COLO829 (cell line): ENCODE results near the gene CEP170B.
"Not testable (repeated sequence)": the region's sequence is repeated elsewhere in the genome, so short reads cannot be mapped to it uniquely, and the experiment has no call there.

Source experiments
- DNase-seq: peaks from one replicate; pipeline ENCODE4 v3.0.0; 2012; ENCODE audit warnings: low spot score

The CEP170B gene

GRCh38 chr14:104879201-104879982 is 14.3 kb downstream of the CEP170B start:
- no peak for DNase-seq

DNA sequence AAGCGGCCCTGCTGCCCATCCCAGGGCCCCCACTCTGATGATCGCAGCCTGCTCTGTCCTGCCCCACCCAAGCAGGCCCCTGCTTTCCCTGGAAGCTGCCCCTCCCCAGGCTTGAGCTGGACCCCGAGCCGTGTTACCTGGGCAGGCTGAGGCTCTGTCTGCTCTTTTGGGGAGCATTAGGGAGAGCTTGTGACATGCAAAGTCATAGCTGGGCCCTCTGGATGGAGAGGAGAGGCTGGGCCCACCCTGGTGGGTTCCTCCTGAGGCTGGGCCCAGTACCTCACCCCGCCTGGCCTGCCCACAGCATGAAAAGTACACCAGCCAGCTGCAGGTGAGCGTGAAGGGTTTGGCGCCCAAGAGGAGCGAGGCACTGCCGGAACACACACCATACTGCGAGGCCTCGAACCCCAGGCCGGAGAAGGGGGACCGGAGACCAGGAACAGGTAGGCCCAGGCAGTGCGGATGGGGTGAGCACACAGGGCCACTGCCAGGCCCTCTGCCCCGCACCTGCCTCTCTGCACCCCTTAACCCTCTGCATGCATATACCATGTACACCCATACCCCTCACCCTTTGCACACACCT is 15.0 kb downstream of the CEP170B start:
- DNase-seq: no peak

DNA sequence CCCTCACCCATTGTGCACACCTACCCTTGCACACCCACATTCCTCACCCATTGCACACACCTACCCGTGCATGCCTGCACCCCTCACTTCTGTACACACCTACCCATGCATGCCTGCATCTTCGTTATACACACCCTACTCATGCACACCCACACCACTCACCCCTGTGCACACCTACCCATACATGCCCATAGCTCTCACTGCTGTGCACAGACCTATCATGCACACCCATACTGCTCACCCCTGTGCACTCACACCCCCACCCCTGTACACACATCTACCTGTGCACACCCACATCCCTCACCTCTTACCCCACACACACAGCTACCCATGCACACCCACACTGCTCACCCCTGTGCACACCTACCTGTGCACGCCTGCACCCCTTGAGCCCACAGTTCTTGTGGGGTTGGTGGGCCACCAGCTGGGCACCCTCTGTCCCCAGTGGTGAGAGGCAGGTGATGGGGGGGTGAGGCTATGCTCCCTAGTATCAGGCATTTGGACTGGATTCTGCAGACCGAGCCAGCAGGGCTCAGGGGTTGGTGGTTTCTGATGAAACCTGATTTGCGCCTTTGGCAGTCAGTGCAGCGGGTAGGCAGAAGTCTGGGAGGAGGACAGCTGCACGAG is 15.6 kb downstream of the CEP170B start:
- no peak for DNase-seq

- no peak for DNase-seq
Observed at GRCh38 chr14:104881369-104881979, 16.4 kb downstream of the CEP170B start.

DNA sequence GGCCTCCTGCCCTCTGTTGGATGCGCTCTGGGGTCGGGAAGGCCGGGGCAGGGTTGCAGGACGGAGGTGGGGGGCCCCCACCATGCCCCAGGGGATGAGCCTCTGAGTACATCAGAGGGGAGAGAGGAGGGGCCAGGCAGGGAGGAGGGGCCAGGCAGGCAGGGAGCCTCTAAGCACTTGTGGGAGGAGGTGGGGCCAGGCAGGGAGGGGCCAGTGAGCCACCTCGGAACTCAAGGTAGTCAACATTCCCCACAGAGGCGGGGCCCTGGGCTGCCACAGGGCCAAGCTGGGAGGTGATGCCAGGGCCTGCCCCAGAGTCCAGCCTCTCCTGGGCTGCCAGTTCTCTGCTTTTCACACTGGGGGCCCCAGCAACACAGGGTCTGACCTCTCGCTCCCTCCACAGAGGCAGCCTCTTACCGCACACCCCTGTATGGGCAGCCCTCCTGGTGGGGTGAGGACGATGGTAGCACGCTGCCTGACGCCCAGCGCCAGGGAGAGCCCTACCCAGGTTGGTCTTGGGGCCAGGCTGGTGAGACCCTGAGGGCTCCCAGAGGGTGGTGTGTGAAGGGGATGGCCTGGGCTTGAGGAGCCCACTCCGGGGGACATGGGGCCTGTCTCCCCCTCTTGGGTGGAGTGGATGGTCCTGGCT is 17.4 kb downstream of the CEP170B start:
- no peak for DNase-seq

- DNase-seq: no peak
Observed at GRCh38 chr14:104882991-104883660, 18.1 kb downstream of the CEP170B start.

GRCh38 chr14:104883681-104884361 is 18.8 kb downstream of the CEP170B start:
- no peak for DNase-seq

DNA sequence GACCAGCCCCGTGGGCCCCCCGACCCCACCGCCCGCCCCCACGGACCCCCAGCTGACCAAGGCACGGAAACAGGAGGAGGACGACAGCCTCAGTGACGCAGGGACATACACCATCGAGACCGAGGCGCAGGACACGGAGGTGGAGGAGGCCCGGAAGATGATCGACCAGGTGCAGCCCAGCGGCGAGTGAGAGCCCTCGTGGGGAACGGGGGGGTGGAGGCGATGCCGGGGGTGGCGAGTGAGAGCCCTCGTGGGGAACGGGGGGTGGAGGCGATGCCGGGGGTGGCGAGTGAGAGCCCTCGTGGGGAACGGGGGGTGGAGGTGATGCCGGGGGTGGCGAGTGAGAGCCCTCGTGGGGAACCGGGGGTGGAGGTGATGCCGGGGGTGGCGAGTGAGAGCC is 19.3 kb downstream of the CEP170B start:
- DNase-seq: not testable (repeated sequence)

DNA sequence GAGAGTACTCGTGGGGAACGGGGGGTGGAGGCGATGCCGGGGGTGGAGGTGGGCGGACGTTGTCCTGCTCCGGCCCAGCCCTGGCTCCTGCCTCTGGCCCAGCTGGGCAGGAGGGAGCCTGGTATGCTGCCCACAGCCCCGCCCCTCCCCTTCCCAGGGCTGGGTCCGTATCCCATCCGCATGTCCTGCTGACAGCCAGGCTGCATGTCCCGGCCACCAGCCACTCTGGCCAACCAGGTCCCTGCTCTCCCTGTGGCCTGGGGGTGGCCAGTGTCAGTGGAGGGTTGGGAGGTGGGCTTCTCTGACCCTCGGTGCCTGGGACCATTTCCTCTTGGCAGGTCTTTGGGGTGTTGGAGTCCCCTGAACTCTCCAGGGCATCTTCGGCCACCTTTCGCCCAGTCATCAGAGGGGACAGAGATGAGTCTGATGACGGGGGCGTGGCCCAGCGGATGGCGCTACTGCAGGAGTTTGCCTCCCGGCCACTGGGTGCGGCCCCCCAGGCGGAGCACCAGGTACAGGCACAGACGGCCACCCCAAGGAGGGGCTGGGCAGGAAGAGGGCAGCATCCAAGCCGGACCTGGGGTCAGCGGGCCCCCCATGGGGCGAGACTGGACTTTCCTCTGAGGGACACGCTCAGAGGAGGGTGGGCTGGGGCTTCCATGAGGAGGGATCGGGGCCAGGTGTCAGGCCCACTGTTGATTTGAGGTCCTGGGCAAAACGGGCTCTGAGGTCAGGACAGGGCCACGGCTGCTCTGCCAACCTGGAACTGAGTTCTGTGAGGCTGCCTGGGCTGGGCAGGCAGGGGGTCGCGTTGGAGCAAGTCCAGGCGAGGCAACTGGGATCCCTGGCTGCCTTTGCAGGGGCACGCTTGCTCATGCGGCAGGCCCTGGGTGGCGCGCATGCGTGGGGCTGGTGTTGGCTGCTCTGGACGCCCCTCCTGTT is 20.2 kb downstream of the CEP170B start:
- no peak for DNase-seq

- no peak for DNase-seq
Observed at GRCh38 chr14:104885973-104886689, 21.1 kb downstream of the CEP170B start.

DNA sequence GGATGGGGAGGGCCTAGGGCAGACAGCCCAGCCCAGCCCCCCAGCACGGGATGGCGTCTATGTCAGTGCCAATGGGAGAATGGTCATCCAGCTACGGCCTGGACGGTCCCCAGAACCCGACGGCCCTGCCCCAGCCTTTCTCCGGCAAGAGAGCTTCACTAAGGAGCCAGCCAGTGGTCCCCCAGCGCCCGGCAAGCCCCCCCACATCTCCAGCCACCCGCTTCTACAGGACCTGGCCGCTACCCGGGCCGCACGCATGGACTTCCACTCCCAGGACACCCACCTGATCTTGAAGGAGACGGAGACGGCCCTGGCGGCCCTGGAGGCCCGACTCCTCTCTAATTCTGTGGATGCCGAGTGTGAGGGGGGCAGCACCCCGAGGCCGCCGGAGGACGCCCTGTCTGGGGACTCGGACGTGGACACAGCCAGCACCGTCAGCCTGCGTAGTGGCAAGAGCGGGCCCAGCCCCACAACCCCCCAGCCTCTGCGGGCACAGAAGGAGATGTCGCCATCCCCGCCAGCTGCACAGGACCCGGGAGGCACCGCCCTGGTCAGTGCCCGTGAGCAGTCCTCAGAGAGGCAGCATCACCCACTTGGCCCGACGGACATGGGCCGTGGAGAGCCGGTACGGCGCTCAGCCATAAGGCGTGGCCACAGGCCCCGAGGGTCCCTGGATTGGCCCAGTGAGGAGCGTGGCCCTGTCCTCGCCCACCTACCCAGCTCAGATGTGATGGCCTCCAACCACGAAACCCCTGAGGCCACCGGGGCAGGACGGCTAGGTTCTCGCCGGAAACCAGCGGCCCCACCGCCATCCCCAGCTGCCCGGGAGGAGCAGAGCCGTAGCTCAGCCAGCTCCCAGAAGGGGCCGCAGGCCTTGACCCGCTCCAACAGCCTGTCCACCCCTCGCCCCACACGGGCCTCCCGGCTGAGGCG is 21.9 kb downstream of the CEP170B start:
- DNase-seq: no peak

DNA sequence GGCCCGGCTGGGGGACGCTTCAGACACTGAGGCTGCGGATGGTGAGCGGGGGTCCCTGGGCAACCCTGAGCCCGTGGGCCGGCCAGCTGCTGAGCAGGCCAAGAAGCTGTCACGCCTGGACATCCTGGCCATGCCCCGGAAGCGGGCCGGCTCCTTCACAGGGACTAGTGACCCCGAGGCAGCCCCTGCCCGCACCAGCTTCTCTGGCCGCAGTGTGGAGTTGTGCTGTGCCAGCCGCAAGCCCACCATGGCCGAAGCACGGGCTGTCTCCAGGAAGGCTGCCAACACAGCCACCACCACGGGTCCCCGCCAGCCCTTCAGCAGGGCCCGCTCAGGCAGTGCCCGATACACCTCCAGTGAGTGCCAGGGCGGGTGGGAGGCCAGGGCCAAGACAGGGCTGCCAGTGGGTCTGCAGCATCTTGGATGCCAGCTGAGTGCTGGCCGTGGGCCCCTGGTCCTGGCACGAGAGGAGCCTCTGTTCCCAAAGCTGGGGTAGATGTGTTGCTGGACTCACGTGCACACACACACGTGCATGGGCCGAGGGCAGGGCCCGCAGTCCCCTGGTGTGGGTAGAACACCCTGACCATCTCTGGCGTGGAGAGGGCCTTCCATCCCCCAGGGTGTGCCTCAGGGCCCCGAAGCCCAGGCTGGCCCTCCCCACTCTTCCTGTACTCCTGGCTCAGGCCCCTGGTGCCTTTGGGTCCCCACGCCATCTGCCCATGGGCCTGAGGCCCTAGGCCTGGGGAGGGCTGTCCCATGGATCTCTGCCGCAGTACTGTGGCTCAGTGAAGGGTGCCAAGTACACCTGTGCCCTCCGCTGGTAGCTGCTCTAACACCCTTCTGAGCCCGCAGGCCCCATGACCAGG is 22.8 kb downstream of the CEP170B start:
- no peak for DNase-seq

DNA sequence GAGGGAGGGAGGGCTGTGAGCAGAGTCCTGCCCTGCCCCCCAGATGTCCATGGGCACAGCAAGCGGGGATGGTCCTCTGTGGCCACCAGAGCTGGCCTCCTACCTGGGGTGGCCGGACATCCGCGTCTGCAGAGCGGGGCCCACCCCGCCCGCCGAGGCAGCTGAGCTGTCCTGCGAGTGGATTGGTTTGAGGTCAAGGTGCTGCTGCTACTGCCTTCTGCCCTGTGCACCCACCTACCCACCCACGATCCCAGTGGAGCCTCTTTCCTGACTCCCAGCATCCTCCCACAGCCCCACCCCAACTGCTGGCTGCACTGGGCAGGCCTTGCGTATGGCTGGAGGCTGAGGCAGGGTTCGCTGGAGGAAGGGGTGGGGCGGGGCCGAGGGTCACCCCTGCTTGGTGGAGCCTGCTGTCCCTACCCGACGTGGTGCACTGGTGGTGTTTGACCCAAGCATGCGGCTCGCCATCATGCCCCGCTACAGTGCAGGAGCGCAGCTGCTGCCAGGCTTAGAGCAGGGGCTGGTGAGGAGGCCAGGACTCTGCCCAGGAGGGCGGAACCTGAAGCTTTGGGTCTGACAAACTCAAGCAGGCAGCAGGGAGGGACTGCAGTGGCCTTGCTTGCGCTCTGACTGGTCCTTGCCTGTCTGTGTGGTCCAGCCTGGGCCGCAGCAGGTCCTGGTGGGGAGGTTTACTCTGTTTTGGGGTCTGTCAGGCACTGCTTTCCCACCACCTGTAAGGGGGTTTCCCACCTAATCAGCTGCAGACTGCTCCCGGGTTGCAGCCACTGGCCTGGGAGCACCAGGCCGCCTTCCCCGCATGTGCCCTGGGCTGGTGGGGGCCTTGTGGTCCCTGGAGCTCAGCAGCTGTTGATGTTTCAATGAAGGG is 23.7 kb downstream of the CEP170B start:
- no peak for DNase-seq

- no peak for DNase-seq
Observed at GRCh38 chr14:104889375-104889757, 24.3 kb downstream of the CEP170B start.

DNA sequence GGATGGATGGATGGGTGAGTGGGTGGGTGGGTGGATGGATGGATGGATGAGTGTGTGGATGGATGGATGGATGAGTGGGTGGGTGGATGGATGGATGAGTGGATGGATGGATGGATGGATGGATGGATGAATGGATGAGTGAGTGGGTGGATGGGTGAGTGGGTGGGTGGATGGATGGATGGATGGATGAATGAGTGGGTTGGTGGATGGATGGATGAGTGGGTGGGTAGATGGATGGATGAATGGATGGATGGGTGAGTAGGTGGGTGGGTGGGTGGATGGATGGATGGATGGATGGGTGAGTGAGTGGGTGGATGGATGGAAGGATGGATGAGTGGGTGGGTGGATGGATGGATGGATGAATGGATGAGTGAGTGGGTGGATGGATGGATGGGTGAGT is 25.2 kb downstream of the CEP170B start:
- DNase-seq: not testable (repeated sequence)

GRCh38 chr14:104891121-104891551 is 26.1 kb downstream of the CEP170B start:
- no peak for DNase-seq
